ENCODE results near the gene CXXC5.

DNA sequence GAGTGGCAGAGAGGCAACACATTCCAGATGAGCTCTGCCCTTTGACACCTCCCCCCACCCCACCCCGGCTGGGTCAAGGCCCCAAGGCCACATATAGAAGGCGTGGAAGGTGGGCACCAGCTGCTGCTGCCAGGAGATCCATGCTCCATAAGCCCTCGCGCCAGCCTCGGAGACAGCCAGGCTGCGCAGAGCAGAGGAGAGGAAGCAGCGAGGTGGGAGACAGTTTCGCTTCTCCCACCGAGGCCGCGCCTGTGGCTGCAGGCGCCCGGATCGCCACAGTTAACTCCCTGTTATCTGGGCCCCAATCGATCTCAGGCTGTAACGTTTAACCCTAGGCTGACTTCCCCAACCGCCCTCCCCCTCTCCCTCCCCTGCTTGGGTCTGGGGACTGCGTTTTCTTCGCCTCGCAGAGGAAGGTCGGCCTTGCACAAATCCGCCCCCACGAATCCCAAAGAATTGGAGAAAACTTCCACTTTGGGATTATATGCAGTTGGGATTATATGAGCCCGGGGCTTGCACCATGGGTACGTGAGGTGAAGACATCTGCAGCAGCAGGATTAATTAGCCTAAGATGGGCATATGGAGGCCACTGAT lies 1.1 kb upstream of the CXXC5 start:
- TF ChIP-seq, protein P1, sequence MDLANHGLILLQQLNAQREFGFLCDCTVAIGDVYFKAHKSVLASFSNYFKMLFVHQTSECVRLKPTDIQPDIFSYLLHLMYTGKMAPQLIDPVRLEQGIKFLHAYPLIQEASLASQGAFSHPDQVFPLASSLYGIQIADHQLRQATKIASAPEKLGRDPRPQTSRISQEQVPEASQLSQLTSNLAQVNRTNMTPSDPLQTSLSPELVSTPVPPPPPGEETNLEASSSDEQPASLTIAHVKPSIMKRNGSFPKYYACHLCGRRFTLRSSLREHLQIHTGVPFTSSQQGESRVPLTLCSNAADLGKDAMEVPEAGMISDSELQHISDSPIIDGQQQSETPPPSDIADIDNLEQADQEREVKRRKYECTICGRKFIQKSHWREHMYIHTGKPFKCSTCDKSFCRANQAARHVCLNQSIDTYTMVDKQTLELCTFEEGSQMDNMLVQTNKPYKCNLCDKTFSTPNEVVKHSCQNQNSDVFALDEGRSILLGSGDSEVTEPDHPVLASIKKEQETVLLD (IDR thresholded peaks at IDR 0.05), result no peak
- TF ChIP-seq GTF2E2 (tag; IDR thresholded peaks at IDR 0.05) (no peak), ZNF785 (CRISPR knock-in tag; IDR thresholded peaks at IDR 0.05) (no peak), TCF7L2 (IDR thresholded peaks at IDR 0.05; ENCODE audit: low read depth, low read length) (no peak), MAFK (IDR thresholded peaks at IDR 0.05; ENCODE audit: low read length) (no peak), SNRNP70 (optimal IDR thresholded peaks at IDR 0.05; ENCODE audit: low read depth, low read length) (no peak), MYBL2 (IDR thresholded peaks at IDR 0.05; ENCODE audit: low read depth) (no peak), MYBL2 (CRISPR knock-in tag; IDR thresholded peaks at IDR 0.05; ENCODE audit: borderline replicate concordance) (no peak), TBP (optimal IDR thresholded peaks at IDR 0.05; ENCODE audit: low read depth, low read length) (no peak), HLTF (IDR thresholded peaks at IDR 0.05) (no peak), ZNF263 (CRISPR knock-in tag; IDR thresholded peaks at IDR 0.05; ENCODE audit: borderline replicate concordance) (peak; percentile 32; the same call in 1 of the 2 replicates), NR2C1 (IDR thresholded peaks at IDR 0.05) (no peak), NR2C1 (tag; IDR thresholded peaks at IDR 0.05) (no peak)
- TF ChIP-seq, protein P2, sequence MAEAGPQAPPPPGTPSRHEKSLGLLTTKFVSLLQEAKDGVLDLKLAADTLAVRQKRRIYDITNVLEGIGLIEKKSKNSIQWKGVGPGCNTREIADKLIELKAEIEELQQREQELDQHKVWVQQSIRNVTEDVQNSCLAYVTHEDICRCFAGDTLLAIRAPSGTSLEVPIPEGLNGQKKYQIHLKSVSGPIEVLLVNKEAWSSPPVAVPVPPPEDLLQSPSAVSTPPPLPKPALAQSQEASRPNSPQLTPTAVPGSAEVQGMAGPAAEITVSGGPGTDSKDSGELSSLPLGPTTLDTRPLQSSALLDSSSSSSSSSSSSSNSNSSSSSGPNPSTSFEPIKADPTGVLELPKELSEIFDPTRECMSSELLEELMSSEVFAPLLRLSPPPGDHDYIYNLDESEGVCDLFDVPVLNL (CRISPR knock-in tag; IDR thresholded peaks at IDR 0.05; ENCODE audit: low read depth), result no peak
- TF ChIP-seq, protein P3, sequence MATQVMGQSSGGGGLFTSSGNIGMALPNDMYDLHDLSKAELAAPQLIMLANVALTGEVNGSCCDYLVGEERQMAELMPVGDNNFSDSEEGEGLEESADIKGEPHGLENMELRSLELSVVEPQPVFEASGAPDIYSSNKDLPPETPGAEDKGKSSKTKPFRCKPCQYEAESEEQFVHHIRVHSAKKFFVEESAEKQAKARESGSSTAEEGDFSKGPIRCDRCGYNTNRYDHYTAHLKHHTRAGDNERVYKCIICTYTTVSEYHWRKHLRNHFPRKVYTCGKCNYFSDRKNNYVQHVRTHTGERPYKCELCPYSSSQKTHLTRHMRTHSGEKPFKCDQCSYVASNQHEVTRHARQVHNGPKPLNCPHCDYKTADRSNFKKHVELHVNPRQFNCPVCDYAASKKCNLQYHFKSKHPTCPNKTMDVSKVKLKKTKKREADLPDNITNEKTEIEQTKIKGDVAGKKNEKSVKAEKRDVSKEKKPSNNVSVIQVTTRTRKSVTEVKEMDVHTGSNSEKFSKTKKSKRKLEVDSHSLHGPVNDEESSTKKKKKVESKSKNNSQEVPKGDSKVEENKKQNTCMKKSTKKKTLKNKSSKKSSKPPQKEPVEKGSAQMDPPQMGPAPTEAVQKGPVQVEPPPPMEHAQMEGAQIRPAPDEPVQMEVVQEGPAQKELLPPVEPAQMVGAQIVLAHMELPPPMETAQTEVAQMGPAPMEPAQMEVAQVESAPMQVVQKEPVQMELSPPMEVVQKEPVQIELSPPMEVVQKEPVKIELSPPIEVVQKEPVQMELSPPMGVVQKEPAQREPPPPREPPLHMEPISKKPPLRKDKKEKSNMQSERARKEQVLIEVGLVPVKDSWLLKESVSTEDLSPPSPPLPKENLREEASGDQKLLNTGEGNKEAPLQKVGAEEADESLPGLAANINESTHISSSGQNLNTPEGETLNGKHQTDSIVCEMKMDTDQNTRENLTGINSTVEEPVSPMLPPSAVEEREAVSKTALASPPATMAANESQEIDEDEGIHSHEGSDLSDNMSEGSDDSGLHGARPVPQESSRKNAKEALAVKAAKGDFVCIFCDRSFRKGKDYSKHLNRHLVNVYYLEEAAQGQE (IDR thresholded peaks at IDR 0.05; ENCODE audit: borderline replicate concordance), result no peak
- TF ChIP-seq, protein P3 (CRISPR knock-in tag; IDR thresholded peaks at IDR 0.05; ENCODE audit: low read depth), result no peak

All from K562 (cell line).